Pancreas (tissue), 10 donors: Measurements from ENCODE around the gene SEZ6L. TPM values are rescaled to one million over a fixed set of nuclear protein-coding genes. Genes with fewer than 3 reads are reported as not detected.

Experiments
- ATAC-seq, 4 donors: fragments of 200-7000 bp; cut with Tn5 transposase; one replicate each; pipeline versions ENCODE4 v1.8.0 to v1.9.1; 2020; ENCODE audit warnings: mild to moderate bottlenecking in 4 of 4, moderate library complexity in 4 of 4
- DNase-seq, 6 donors: peaks; one replicate each; pipeline ENCODE4 v3.0.0-alpha.2; 2020
- FAIRE-seq: peaks from 2 replicates; lab custom pipeline; 2012; peaks lifted over from hg19 to GRCh38; lab: Jason Lieb, UNC
- H3K27ac ChIP-seq, 4 donors: fragments of 200-600 bp; sonication (generic); 1 replicate in 3 of 4; 2 replicates in 1 of 4; pipeline versions ENCODE4 v1.5.0 to v1.8.0; 2020
- H3K27me3 ChIP-seq, 4 donors: fragments of 200-600 bp; one replicate each; pipeline ENCODE4 v1.8.0; 2021
- H3K36me3 ChIP-seq, 3 donors: fragments of 200-600 bp; sonication (generic) in 1 of 3; one replicate each; pipeline versions ENCODE4 v1.5.0 to v1.8.0; 2020 to 2021
- H3K4me1 ChIP-seq, 3 donors: fragments of 200-600 bp; one replicate each; pipeline ENCODE4 v1.8.0; 2021
- H3K4me3 ChIP-seq, 4 donors: fragments of 200-600 bp; sonication (generic) in 2 of 4; one replicate each; pipeline versions ENCODE4 v1.5.0 to v1.8.0; 2020 to 2021
- H3K9me3 ChIP-seq, 4 donors: fragments of 200-600 bp; one replicate each; pipeline ENCODE4 v1.8.0; 2021
- WGBS, 2 donors: extraction: QIAGEN DNeasy Blood & Tissue Kit; methylation state at CpG; one replicate each; pipeline ENCODE4 v1.1.7; 2013; 5-methylcytosine and 5-hydroxymethylcytosine counted together
- intact Hi-C, 3 donors: fragments of 100-400 bp; cut with DNase I; formaldehyde crosslinking; loops; one replicate each; pipeline versions ENCODE4 v1.11.1 to v1.14.2; 2022
- polyA plus RNA-seq, 2 donors: library from polyadenylated mRNA; stranded (reverse); fragments of 200-250 nt; gene quantifications; one replicate each; pipeline ENCODE4 v1.2.3, GENCODE V29; 2013
- total RNA-seq, 6 donors: library from RNA; stranded (reverse); fragmentation: NEBNext Ultra II Directional in 4 of 6; extraction: Animal tissue kit (Norgen Biotek cat#: 25700) in 4 of 6; gene quantifications; one replicate each; pipeline versions ENCODE4 v1.2.1 to v1.2.4, GENCODE V29; 2021 to 2023
- TF ChIP-seq, protein P1 (sequence below), 4 donors: fragments of 200-600 bp; sonication (generic) in 3 of 4; IDR thresholded peaks; one replicate each; pipeline versions ENCODE4 v1.5.0 to v1.8.0; 2021; ENCODE audit warnings: antibody characterized with exemption in 4 of 4
- donor health status: healthy with polysubstance abuse.
- donor health status: DM: no; HTN: no; CAD: no; lungs with moderate emphysema.
- donor health status: DM: no; HTN: no; CAD: no.
- donor health status: control.
- donor health status: control.
- donor health status: Bipolar disorder and iron deficiency.
- donor health status: DM: yes; HTN: yes; CAD: no.
- donor health status: DM: no; HTN: no; CAD: no.
- donor health status: DM: no; HTN: no; CAD: no.
- donor health status: DM: yes; HTN: yes; CAD: no.

Gene SEZ6L
- total and polyA plus RNA-seq, 8 donors, result 0.32 to 6.6 (median 2.0) TPM

DNA sequence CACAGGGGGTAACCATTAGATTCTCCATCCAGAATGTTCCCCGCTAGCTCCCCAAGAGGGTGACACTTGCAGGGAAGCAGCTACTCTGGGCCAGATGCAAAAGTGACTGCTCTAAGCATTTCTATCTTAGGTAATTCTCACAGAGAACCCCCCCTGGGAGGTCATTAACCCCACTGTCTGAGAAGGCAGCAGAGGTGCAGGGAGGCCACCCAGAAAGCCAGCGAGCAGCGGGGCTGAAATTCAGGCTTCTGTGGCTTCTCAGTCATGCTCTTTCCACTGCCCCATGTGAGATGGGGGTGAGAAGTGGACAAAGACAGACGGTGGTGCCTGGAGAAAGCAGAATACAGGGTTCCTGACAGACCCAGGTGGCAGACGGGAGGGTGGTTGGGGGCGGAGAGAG lies 145.4 kb downstream of the SEZ6L start:
- FAIRE-seq (no peak), DNase-seq (no peak), ATAC-seq (no peak)
- 49 to 58% methylated on average over 6 of the region's 6 CpGs for WGBS, 2 donors
- no peak overlapping the region for H3K4me3 ChIP-seq
- TF ChIP-seq, protein P1, sequence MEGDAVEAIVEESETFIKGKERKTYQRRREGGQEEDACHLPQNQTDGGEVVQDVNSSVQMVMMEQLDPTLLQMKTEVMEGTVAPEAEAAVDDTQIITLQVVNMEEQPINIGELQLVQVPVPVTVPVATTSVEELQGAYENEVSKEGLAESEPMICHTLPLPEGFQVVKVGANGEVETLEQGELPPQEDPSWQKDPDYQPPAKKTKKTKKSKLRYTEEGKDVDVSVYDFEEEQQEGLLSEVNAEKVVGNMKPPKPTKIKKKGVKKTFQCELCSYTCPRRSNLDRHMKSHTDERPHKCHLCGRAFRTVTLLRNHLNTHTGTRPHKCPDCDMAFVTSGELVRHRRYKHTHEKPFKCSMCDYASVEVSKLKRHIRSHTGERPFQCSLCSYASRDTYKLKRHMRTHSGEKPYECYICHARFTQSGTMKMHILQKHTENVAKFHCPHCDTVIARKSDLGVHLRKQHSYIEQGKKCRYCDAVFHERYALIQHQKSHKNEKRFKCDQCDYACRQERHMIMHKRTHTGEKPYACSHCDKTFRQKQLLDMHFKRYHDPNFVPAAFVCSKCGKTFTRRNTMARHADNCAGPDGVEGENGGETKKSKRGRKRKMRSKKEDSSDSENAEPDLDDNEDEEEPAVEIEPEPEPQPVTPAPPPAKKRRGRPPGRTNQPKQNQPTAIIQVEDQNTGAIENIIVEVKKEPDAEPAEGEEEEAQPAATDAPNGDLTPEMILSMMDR (IDR thresholded peaks at IDR 0.05), result no peak
- no peaks in the 10 kb centered on the region for H3K9me3 ChIP-seq
- intact Hi-C loops, result no loop called here
- H3K4me1 ChIP-seq, result no peaks in the 10 kb centered on the region
- H3K27ac ChIP-seq, result no peak overlapping the region
- no peaks in the 10 kb centered on the region for H3K27me3 ChIP-seq
- H3K36me3 ChIP-seq, result no peaks in the 10 kb centered on the region

- no peak for ATAC-seq
- Histone ChIP-seq H3K27me3 (no peaks in the 10 kb centered on the region), H3K27ac (no peak overlapping the region), H3K36me3 (no peaks in the 10 kb centered on the region), H3K4me1 (no peaks in the 10 kb centered on the region), H3K4me3 (no peak overlapping the region), H3K9me3 (no peaks in the 10 kb centered on the region)
- TF ChIP-seq, protein P1 (IDR thresholded peaks at IDR 0.05), result no peak
- intact Hi-C loops, result no loop called here
- DNase-seq, result no peak
- no peak for FAIRE-seq
- 52 to 57% methylated on average over 2 of the region's 2 CpGs for WGBS, 2 donors
These were observed 147.5 kb downstream of the SEZ6L start for GRCh38 chr22:26316732-26317285.

DNA sequence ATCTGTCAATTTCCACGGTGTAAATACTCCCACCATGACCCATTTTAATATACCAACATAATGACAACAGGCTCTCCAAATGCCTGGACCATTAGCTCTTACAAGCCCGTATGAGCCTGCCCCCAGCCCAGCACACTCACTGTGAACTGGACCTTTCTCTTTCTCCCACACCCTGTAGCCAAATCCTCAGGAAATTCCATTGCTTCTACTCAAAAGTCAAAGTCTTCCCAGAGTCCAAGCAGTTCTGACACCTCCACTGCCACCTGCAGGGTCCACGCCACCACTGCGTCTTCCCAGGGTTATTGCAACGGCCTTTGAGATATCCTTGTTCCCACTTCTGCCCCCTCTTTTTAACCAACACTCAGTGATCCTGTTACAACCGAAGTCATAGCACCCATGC lies 149.7 kb downstream of the SEZ6L start:
- peaks cover 0 to 4% (median 0%) of the 10 kb centered on the region in 4 donors for H3K27me3 ChIP-seq
- no peak for FAIRE-seq

DNA sequence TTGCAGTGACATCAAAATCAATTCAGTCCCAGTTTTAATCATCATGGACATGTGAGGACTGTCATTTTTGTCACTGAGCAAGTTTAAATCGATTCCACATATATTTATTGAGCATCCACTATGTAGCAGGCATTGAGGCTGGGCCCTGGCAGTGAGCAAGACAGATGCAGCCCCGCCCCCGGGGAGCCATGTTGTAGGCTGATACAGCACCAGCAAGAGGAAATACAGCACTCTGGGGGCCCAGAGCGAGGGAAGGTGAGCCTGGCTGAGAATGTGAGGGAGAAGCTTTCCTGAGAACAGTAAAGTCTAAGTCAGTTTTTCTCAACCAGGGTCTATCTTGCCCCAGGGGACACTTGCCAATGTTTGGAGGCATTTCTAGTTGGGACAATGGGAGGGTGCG lies 151.2 kb downstream of the SEZ6L start:
- no peak for ATAC-seq
- 37 to 50% methylated on average over 5 of the region's 5 CpGs for WGBS, 2 donors
- no peak for FAIRE-seq
- no peaks in the 10 kb centered on the region for H3K36me3 ChIP-seq
- no peak overlapping the region for H3K4me3 ChIP-seq
- peaks cover 0 to 4% (median 0%) of the 10 kb centered on the region in 4 donors for H3K27me3 ChIP-seq
- no peaks in the 10 kb centered on the region for H3K4me1 ChIP-seq
- no peak for DNase-seq
- intact Hi-C loops, result no loop called here
- TF ChIP-seq, protein P1 (IDR thresholded peaks at IDR 0.05), result no peak
- no peak overlapping the region for H3K27ac ChIP-seq
- H3K9me3 ChIP-seq, result no peaks in the 10 kb centered on the region

More for the DNA sequence above, 149.7 kb downstream of the SEZ6L start:
- Histone ChIP-seq H3K9me3 (no peaks in the 10 kb centered on the region), H3K36me3 (no peaks in the 10 kb centered on the region), H3K27ac (no peak overlapping the region), H3K4me3 (no peak overlapping the region), H3K4me1 (no peaks in the 10 kb centered on the region)
- ATAC-seq (no peak), DNase-seq (no peak)
- WGBS, 2 donors, result 44 to 50% methylated on average over 6 of the region's 6 CpGs
- intact Hi-C loops, result no loop called here
- TF ChIP-seq, protein P1 (IDR thresholded peaks at IDR 0.05), result no peak

- 24 to 25% methylated on average over 12 of the region's 12 CpGs for WGBS, 2 donors
- DNase-seq (peak in 2 of 6 donors; percentile 16 to 35), FAIRE-seq (no peak), ATAC-seq (peak in 1 of 4 donors; percentile 64)
- TF ChIP-seq, protein P1 (IDR thresholded peaks at IDR 0.05), result no peak
- Histone ChIP-seq H3K4me1 (no peaks in the 10 kb centered on the region), H3K4me3 (no peak overlapping the region), H3K36me3 (no peaks in the 10 kb centered on the region), H3K27me3 (peaks cover 0 to 4% (median 0%) of the 10 kb centered on the region in 4 donors), H3K9me3 (no peaks in the 10 kb centered on the region), H3K27ac (no peak overlapping the region)
- intact Hi-C loops, result no loop called here
These were observed 152.2 kb downstream of the SEZ6L start for GRCh38 chr22:26321469-26321913.
